GM19240 (cell line): ENCODE measurements around the gene SYP.

Source experiments
- DNase-seq: peaks from one replicate; pipeline ENCODE4 v3.0.0; 2011; ENCODE audit warnings: low spot score; ENCODE audit not compliant: insufficient read length

Gene SYP

GRCh38 chrX:49221868-49222267, 21.9 kb upstream of the SYP start:
- DNase-seq = no peak

GRCh38 chrX:49220100-49220499, 20.1 kb upstream of the SYP start:
- no peak for DNase-seq

GRCh38 chrX:49214996-49215526, 15.1 kb upstream of the SYP start:
- no peak for DNase-seq

DNA sequence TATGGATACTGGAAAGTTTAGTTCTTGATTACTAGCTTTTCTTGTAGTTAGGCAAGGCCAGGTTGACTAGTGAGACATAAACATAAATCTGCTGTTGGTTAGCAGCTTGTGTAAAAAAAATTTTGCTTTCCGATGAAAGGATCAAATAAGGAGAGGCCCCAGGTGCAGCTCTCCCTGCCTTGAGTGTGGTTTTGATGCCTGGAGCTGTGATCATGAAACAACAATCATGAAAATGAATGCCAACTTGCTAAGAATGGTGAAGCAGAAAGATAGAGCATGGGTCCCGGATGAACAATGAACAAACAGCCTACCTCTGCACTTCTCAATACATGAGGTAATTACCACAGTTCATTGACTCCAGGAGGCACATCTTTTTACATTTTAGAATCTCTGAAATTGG, 14.4 kb upstream of the SYP start:
- no peak for DNase-seq

DNA sequence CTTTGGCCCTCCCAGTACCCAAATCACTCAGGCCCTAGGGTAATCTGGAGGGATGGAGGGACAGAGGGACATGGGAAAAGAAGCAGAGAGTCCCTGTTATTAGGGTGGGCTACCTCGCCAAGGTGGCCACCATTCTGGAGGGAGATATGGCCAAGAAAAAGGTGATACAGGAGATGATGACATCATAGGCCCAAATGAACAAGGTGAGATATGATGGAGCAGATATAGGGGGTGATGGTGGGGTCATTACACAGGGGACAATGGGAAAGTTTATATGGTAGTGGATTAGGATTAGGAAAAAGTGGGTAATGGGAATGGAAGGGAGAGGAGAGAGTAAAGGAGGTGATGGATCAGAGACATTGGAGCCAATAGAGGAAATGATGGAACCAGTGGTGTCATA, 12.9 kb upstream of the SYP start:
- DNase-seq = no peak

- no peak for DNase-seq
Measured at GRCh38 chrX:49212209-49212608, 12.2 kb upstream of the SYP start.

GRCh38 chrX:49211074-49211473, 11.1 kb upstream of the SYP start:
- no peak for DNase-seq

GRCh38 chrX:49210406-49210805, 10.4 kb upstream of the SYP start:
- DNase-seq = no peak

- no peak for DNase-seq
Measured at GRCh38 chrX:49209434-49210251, 9.7 kb upstream of the SYP start.

DNA sequence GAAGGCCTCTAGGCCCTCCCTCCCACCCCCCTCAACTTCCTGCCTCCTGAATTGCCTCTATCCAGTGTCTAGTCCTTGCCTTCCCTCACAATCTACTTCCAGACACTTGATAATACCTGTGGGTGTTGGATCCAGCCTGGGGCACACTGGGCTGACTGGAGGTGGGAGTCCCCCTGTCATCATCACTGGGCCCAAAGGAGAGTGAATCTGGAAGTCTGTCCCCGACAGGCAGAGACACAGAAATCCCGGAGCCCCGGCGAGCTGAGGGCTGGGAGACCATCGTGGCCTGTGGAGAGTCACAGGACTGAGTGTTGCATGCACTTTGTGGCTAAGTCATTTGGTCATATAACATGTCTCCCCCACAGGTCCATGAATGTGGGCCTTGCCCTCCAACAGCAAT, 8.4 kb upstream of the SYP start:
- no peak for DNase-seq

GRCh38 chrX:49206543-49206942, 6.5 kb upstream of the SYP start:
- DNase-seq = no peak

- DNase-seq = no peak
Measured at GRCh38 chrX:49205443-49205842, 5.5 kb upstream of the SYP start.

DNA sequence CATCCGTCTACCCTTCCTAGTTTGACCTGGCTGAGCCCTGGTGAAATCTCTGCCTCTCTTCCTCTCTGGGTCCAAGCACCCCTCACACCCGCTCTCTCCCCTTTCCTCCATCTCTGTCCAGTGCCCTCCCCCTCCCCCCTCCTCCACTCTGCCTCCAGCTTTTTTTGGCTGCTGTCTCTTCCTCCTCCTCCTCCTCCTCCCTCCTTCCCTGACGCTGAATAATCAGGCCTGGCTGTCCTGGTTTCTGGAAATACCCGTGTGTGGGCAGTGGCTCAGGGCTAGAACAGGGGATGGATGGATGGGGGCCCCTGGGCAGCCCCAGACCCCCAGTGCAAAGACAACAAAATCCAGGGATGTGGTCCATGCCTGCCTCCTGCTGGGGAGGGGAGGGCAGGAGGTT, 4.7 kb upstream of the SYP start:
- DNase-seq = no peak

DNA sequence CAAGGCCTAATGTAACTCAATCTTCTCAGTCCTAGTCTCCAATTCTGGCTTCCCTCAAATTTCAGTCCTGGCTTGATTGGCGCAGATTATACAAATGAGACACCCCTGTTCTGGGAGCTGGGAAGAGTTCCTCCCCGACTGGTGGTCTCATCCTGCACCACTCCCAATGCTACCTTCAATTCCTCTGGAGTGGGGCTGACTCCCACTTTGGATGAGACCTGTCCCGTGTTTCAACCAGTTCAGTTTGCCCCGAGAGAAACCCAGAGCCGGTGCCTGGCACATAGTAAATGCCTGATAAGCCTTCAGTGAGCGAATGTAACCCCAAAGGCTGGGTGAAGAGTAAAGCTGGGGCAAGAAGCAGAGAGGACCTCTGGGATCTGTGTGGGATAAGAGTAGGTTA, 4.0 kb upstream of the SYP start:
- no peak for DNase-seq

DNA sequence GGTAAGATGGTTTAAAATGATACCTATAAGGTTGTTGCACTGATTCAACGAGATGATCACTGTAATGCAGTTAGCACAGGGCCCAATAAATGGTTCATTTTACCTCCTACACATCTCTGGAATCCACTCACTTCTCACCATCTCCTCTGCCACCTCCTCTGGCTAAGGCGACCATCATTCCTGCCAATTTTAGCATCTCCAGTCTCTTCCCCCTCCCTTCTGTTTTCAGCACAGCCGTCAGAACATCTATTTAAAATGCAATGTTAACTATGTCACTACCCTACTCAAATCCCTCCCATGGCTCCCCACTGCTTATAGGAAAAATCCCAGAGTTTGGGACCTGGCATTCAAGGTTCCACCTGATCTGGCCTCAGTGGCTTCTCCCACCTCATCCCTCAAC, 3.5 kb upstream of the SYP start:
- DNase-seq = no peak

- DNase-seq = no peak
Measured at GRCh38 chrX:49202022-49202421, 2.0 kb upstream of the SYP start.

DNA sequence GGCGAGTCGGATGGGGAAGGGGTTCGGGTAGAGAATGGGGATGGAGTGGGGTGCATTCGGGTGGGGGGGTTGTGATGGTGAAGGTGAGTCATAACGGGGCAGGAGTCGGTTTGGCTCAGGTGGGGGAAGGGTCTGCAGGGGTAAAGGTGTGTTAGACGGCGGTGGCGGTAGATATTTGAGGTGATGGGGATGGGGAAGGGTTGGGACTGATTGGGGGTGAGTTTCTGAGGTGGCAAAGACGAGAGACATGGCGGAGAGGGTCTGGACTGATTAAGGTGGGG, 738 bp downstream of the SYP start:
- no peak for DNase-seq

DNA sequence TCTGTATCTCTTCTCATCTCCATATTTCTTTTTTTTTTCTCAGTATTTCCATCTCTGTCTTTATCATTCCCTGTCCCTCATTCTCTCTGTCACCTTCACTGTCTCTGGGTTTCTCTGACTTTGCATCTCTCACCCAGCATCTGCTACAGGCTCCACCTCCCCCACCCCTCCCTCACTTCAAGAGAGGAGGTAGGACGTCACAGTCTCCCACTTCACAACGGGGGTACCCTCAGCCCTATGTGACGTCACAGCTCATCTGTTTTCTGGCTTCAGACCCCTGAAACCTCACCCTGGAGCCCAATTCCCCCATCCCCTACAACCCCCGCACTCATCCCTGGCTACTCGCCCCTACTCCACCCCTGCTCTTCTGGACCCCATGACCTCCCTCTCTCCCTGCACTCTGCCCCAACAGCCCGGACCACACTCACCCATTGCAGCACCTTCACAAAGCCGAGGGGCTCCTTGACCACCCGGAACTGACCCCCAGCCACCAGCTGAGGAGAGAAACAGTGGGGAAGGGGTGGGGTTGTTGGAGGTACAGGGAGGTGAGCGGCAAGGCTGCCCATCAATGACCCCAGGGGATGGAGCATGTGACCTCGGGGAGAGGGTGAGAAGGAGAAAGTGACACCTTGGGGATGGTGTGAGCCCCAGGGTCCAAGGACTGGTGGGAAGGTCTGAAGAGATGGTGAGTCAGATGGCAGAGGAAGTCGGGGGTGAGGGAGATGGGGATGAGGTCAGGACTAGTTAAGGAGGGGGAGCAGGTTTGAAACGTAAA, 1.3 kb downstream of the SYP start:
- DNase-seq = no peak

DNA sequence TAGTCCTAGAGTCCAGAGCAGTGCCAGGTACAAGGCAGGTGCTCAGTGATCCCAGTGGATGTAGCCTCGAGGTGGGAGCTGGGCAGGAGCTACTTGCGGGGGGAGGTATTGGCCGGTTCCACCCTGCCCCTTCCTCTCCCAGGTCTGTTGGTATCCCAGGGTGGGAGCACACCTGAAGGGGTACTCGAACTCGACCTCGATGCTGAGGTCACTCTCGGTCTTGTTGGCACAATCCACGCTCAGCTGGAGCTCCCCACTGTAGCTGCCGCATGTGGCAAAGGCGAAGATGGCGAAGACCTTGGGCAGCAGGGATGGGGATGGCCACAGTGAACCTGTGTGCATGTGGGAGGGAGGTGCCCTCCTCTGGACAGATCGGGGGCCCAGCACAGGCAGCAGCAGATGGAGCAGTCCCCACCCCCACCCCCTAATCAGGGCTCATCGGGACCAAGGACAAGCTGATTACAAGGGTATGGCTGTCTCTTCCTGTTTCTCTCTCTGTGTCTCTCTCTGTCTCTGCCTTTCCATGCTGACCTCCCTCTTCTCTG, 2.4 kb downstream of the SYP start:
- no peak for DNase-seq

GRCh38 chrX:49193542-49193964, 6.4 kb downstream of the SYP start:
- DNase-seq = no peak

DNA sequence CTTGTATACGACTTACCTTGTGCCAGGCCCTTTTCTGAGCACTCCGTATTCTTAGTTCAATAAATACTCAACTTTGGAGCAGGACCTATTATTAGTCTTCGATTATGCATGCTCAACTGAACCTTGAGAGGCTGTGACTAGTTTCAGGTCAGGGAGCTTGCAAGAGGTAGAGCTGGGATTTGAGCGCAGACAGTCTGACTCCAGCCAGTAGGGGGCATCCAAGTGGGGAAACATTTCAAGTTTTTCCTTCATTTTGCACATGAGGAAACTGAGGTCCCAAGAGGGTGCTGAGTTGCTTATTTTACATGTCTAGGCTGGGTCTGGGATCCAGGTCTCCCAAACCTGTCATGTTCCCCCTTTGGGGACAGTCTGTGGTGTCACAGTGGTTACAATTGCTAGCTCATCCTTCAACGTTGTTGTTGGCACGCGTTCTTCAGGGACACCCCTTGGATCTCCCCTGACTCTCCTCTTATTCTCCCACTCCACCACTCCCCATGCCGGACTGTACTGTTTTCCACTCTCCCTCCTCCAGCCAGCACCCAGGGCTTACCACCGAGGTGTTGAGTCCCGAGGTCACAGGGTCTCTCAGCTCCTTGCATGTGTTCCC, 7.2 kb downstream of the SYP start:
- DNase-seq = no peak

DNA sequence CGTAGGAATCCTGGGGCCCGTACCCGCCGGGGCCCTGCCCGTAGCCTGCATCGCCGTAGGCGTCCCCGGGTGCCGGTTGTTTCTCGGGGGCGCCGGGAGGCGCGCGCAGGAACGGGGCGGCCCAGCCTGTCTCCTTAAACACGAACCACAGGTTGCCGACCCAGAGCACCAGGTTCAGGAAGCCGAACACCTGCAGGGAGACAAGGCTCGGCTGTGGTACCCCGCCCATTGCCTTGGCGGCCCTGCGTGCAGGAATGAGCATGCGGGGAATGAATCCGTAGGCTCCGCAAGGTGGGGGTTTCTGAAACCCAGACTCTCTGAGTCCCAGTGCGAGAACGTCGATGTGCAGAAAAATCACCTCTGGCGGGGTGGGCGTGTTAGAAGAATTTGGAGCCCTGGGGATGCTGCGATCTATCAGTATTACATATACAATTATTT, 8.4 kb downstream of the SYP start:
- DNase-seq = no peak
